Cardiac muscle cell (in vitro differentiated cells and primary cell): ENCODE results near the gene MFAP4. TPM values are rescaled to one million over a fixed set of nuclear protein-coding genes. Genes with fewer than 3 reads are reported as not detected.
A peak's percentile ranks its signal among the peaks of the same experiment; 100 is the strongest.

Source experiments
- DNase-seq, 2 donors: peaks; one replicate each; pipeline versions ENCODE4 v3.0.0 to v3.0.0-alpha.2; 2010 to 2017; ENCODE audit warnings: low read depth in 1 of 2, low spot score in 1 of 2
- H3K27ac ChIP-seq: fragments of 200-600 bp; sonication (generic); 2 replicates; pipeline ENCODE4 v1.5.1; 2016
- H3K27me3 ChIP-seq: fragments of 200-600 bp; sonication (generic); 2 replicates; pipeline ENCODE4 v1.6.0; 2016; ENCODE audit warnings: control low read depth
- H3K36me3 ChIP-seq: fragments of 200-600 bp; sonication (generic); 2 replicates; pipeline ENCODE4 v1.5.1; 2016; ENCODE audit warnings: control low read depth
- H3K4me1 ChIP-seq: fragments of 200-600 bp; sonication (generic); 2 replicates; pipeline ENCODE4 v1.8.1; 2017; ENCODE audit warnings: low read depth, mild to moderate bottlenecking, mixed run types
- H3K4me3 ChIP-seq: fragments of 200-600 bp; sonication (generic); 2 replicates; pipeline ENCODE4 v1.5.1; 2016; ENCODE audit warnings: mild to moderate bottlenecking
- H3K9me3 ChIP-seq: fragments of 200-600 bp; sonication (generic); 2 replicates; pipeline ENCODE4 v1.5.1; 2017; ENCODE audit warnings: low read depth, mild to moderate bottlenecking, control low read depth
- CTCF ChIP-seq: IDR thresholded peaks from 2 replicates; pipeline ENCODE4 v1.5.1; 2012; ENCODE audit warnings: low read depth, mild to moderate bottlenecking, low read length
- polyA plus RNA-seq: library from polyadenylated mRNA; unstranded; fragments of >200 nt; fragmentation: Nextera tagmentation; extraction: Ambion mirVana; gene quantifications from 2 replicates; pipeline ENCODE4 v1.2.1, GENCODE V29; 2016
- total RNA-seq: library from RNA; depleted of rRNA; stranded (reverse); fragments of >200 nt; gene quantifications from 2 replicates; pipeline ENCODE4 v1.2.3, GENCODE V29; 2016

The MFAP4 gene
- total and polyA plus RNA-seq, 2 experiments from 2014 or later: 16.7 to 23.4 TPM

GRCh38 chr17:19365499-19365817 is 21.5 kb downstream of the MFAP4 start:
- peaks cover 9% of the 10 kb centered on the region for H3K4me1 ChIP-seq
- no peak for TF ChIP-seq CTCF
- H3K36me3 ChIP-seq: no peaks in the 10 kb centered on the region
- no peaks in the 10 kb centered on the region for H3K9me3 ChIP-seq
- DNase-seq: no peak
- H3K4me3 ChIP-seq: no peak overlapping the region
- no peak overlapping the region for H3K27ac ChIP-seq
- no peaks in the 10 kb centered on the region for H3K27me3 ChIP-seq

- peak in 1 of 2 donors; percentile 53 for DNase-seq
- no peak for TF ChIP-seq CTCF
Observed at GRCh38 chr17:19364699-19365498, 22.1 kb downstream of the MFAP4 start.

GRCh38 chr17:19363460-19364035 is 23.4 kb downstream of the MFAP4 start:
- no peak for TF ChIP-seq CTCF
- H3K36me3 ChIP-seq: no peaks in the 10 kb centered on the region
- H3K4me1 ChIP-seq: peaks cover 9% of the 10 kb centered on the region
- DNase-seq: no peak
- H3K9me3 ChIP-seq: no peaks in the 10 kb centered on the region
- no peaks in the 10 kb centered on the region for H3K27me3 ChIP-seq
- no peak overlapping the region for H3K4me3 ChIP-seq
- H3K27ac ChIP-seq: no peak overlapping the region

More at GRCh38 chr17:19364699-19365498, 22.1 kb downstream of the MFAP4 start:
- Histone ChIP-seq H3K9me3 (no peaks in the 10 kb centered on the region), H3K4me3 (no peak overlapping the region), H3K36me3 (no peaks in the 10 kb centered on the region), H3K27ac (no peak overlapping the region), H3K27me3 (no peaks in the 10 kb centered on the region), H3K4me1 (peaks cover 9% of the 10 kb centered on the region)

GRCh38 chr17:19363114-19363438 is 23.9 kb downstream of the MFAP4 start:
- Histone ChIP-seq H3K4me3 (peak overlapping the region; percentile 66), H3K27me3 (no peaks in the 10 kb centered on the region), H3K9me3 (no peaks in the 10 kb centered on the region), H3K4me1 (peaks cover 9% of the 10 kb centered on the region), H3K27ac (no peak overlapping the region), H3K36me3 (no peaks in the 10 kb centered on the region)
- no peak for TF ChIP-seq CTCF
- DNase-seq: no peak

- H3K27ac ChIP-seq: peak within 1 kb of the TSS; percentile 58
- H3K4me1 ChIP-seq: peaks cover 9% of the 10 kb centered on the region
- H3K27me3 ChIP-seq: no peaks in the 10 kb centered on the region
- TF ChIP-seq CTCF: peak; percentile 71
- peak; percentile 92 to 95 for DNase-seq
- H3K36me3 ChIP-seq: no peaks in the 10 kb centered on the region
- no peaks in the 10 kb centered on the region for H3K9me3 ChIP-seq
- H3K4me3 ChIP-seq: peak within 1 kb of the TSS; percentile 66
Observed at GRCh38 chr17:19362277-19363113, 24.5 kb downstream of the MFAP4 start, which contains the start of gene B9D1. TSS of gene B9D1 (minus strand) at chr17:19362723. CDS start at chr17:19362569, 154 bp downstream.
